Left ventricle myocardium inferior (tissue), 1 donor: ENCODE data around the gene CHRM2. TPM values are rescaled to one million over a fixed set of nuclear protein-coding genes. Genes with fewer than 3 reads are reported as not detected.
A peak's percentile ranks its signal among the peaks of the same experiment; 100 is the strongest.

Experiments used
- DNase-seq: peaks from one replicate; pipeline ENCODE4 v3.0.0-alpha.2; 2020
- H3K27ac ChIP-seq: fragments of 200-600 bp; replicated peaks from 2 replicates; pipeline ENCODE4 v1.8.0; 2021
- H3K27me3 ChIP-seq: fragments of 200-600 bp; 2 replicates; pipeline ENCODE4 v1.8.0; 2021; ENCODE audit warnings: low read depth
- H3K36me3 ChIP-seq: fragments of 200-600 bp; 2 replicates; pipeline ENCODE4 v1.8.0; 2021
- H3K4me1 ChIP-seq: fragments of 200-600 bp; 2 replicates; pipeline ENCODE4 v1.8.0; 2021
- H3K4me3 ChIP-seq: fragments of 200-600 bp; 2 replicates; pipeline ENCODE4 v1.8.0; 2021; ENCODE audit warnings: mild to moderate bottlenecking, moderate library complexity
- H3K9me3 ChIP-seq: fragments of 200-600 bp; replicated peaks from 2 replicates; pipeline ENCODE4 v1.8.0; 2021
- intact Hi-C: fragments of 100-400 bp; cut with micrococcal nuclease; formaldehyde crosslinking; loops from one replicate; pipeline ENCODE4 v1.11.0; 2022
- total RNA-seq: library from RNA; stranded (reverse); fragmentation: NEBNext Ultra II Directional; extraction: Animal tissue kit (Norgen Biotek cat#: 25700); gene quantifications from one replicate; pipeline ENCODE4 v1.2.1, GENCODE V29; 2021
- TF ChIP-seq, protein P1 (sequence below): fragments of 200-600 bp; IDR thresholded peaks from 2 replicates; pipeline ENCODE4 v1.8.0; 2021; ENCODE audit warnings: antibody characterized with exemption, mild to moderate bottlenecking, borderline replicate concordance
- donor health status: DM: no; HTN: yes; CAD: no; lungs with severe emphysema.

CHRM2 gene
- total RNA-seq, 1 donor from 2014 or later = 76.2 TPM

DNA sequence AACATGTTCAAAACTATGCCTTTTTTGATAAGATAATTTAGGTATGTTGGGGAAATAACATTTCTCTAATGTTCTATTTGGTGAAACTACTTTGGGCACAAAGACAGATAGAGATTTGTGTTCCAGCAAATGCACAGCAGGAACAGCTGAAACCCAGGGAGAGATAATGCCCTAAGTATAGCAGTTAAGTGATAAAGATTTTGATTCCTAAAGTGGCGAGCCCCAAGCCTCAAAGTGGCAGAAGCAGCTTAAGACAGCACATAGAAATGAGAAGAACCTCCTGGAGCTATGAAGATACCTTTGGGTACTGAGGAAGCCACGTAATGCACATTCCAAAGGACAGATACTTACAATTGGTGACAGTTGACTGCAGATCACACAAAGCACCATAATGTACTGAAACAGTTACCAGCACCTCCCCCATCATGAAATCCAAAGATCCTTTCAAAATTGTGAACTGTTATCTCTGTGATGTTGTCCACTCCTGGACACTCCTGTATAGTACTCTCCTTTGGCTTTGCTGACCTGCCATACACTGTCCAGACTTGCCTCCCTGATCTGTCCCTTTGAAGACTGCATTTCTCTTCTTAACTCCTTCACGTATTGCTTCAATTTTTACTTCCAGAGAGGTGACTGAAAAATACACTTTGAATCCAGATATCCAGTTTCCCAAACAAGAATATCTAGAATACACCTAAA, 62.9 kb downstream of the CHRM2 start:
- peak overlapping the region; percentile 65 for H3K27ac ChIP-seq
- TF ChIP-seq, protein P1, sequence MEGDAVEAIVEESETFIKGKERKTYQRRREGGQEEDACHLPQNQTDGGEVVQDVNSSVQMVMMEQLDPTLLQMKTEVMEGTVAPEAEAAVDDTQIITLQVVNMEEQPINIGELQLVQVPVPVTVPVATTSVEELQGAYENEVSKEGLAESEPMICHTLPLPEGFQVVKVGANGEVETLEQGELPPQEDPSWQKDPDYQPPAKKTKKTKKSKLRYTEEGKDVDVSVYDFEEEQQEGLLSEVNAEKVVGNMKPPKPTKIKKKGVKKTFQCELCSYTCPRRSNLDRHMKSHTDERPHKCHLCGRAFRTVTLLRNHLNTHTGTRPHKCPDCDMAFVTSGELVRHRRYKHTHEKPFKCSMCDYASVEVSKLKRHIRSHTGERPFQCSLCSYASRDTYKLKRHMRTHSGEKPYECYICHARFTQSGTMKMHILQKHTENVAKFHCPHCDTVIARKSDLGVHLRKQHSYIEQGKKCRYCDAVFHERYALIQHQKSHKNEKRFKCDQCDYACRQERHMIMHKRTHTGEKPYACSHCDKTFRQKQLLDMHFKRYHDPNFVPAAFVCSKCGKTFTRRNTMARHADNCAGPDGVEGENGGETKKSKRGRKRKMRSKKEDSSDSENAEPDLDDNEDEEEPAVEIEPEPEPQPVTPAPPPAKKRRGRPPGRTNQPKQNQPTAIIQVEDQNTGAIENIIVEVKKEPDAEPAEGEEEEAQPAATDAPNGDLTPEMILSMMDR = no peak
- H3K9me3 ChIP-seq = no peaks in the 10 kb centered on the region
- H3K27me3 ChIP-seq = no peaks in the 10 kb centered on the region
- intact Hi-C loops = no loop called here
- H3K4me1 ChIP-seq = peaks cover 23% of the 10 kb centered on the region
- no peak for DNase-seq
- H3K4me3 ChIP-seq = peak overlapping the region; percentile 17
- no peaks in the 10 kb centered on the region for H3K36me3 ChIP-seq

DNA sequence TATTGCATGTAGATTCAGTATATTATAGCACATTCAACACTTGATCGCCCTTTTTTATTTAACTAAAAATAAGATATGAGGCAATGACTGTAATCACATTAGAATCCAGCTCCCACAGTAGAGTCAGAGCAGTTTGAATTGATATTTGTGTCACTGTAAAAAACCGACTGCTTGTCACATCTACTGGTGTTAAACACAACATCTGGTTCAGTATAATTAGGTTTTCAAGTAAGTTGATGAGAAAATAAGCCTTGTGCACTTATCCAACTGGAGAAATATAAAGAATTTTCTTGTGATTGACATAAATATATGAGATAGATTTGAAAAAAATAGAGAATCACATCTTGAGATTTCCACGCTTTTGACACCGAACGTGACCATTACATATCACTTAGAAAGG, 69.0 kb downstream of the CHRM2 start:
- Histone ChIP-seq H3K27ac (peak overlapping the region; percentile 85), H3K4me1 (peaks cover 32% of the 10 kb centered on the region), H3K36me3 (no peaks in the 10 kb centered on the region), H3K4me3 (no peak overlapping the region), H3K27me3 (no peaks in the 10 kb centered on the region), H3K9me3 (no peaks in the 10 kb centered on the region)
- DNase-seq = no peak
- TF ChIP-seq, protein P1 = no peak
- intact Hi-C loops = no loop called here

DNA sequence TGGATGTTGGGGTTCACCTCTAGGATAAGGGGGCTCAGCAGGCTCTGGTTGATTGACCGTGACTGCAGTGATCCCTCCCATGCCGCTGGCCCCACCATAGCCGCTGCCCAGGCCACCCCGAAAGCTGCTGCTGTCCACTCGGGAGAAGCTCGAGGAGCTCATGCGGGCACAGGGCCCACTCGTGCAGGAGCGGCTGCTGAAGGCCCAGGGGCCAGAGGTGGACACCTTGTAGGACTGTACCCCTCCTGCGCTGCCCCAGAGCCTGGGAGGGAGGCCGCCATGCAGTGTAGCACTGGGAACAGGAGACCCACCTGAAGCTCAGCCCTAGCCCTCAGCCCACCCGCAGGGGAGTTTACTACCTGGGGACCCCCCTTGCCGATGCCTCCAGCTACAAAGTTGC, 70.0 kb downstream of the CHRM2 start:
- intact Hi-C loops = no loop called here
- peak overlapping the region; percentile 85 for H3K27ac ChIP-seq
- TF ChIP-seq, protein P1 = no peak

DNA sequence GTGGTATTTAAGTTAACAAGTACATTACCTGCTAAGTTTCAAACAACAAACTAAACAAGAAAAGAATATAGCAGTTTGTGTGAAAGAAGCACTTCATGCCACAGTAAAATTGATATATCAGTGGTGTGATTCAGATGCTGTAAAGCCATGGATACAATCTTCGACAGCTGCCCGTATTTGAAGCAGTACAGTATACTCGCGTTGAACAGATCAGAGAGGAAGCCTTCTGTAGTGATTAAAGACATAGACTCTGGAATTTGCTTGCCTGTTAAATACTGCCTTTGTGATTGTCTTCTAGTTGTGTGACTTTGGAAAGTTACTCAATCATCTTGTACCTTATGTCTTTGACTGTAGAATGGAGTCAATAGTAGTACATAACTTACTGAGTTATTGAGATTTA, 71.7 kb downstream of the CHRM2 start:
- no peaks in the 10 kb centered on the region for H3K9me3 ChIP-seq
- H3K27me3 ChIP-seq = no peaks in the 10 kb centered on the region
- peak overlapping the region; percentile 85 for H3K27ac ChIP-seq
- intact Hi-C loops = no loop called here
- DNase-seq = no peak
- H3K36me3 ChIP-seq = no peaks in the 10 kb centered on the region
- TF ChIP-seq, protein P1 = no peak
- no peak overlapping the region for H3K4me3 ChIP-seq
- peaks cover 39% of the 10 kb centered on the region for H3K4me1 ChIP-seq

More for the DNA sequence above, 70.0 kb downstream of the CHRM2 start:
- Histone ChIP-seq H3K27me3 (no peaks in the 10 kb centered on the region), H3K4me1 (peaks cover 39% of the 10 kb centered on the region), H3K4me3 (no peak overlapping the region), H3K9me3 (no peaks in the 10 kb centered on the region), H3K36me3 (no peaks in the 10 kb centered on the region)
- no peak for DNase-seq

DNA sequence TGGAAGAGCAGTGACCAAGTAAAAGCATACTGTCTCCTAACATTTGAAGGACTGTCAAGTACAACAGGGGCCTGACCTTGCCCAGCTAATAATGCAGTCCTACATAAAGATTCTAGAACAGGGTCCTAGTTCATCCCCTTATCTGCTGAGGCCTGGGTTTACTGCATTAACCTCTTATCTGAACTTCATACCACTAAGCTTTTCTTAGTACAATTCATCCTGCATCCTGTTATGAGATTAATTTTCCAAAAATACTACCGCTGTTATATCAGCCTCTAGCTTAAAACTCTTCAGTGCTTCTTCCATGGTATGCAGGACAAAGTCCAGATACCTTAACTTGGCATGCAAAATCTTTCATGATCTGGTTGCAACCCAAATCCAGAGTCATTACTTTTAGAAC, 72.5 kb downstream of the CHRM2 start:
- DNase-seq = no peak
- Histone ChIP-seq H3K4me3 (no peak overlapping the region), H3K36me3 (no peaks in the 10 kb centered on the region), H3K9me3 (no peaks in the 10 kb centered on the region), H3K27me3 (no peaks in the 10 kb centered on the region), H3K27ac (peak overlapping the region; percentile 85), H3K4me1 (peaks cover 44% of the 10 kb centered on the region)
- TF ChIP-seq, protein P1 = no peak
- intact Hi-C loops = no loop called here
